Hematopoietic multipotent progenitor cell (in vitro differentiated cells): ENCODE results near the gene CCDC33. TPM values are rescaled to one million over a fixed set of nuclear protein-coding genes. Genes with fewer than 3 reads are reported as not detected.
A peak's percentile ranks its signal among the peaks of the same experiment; 100 is the strongest.

Source experiments
- DNase-seq, 3 donors: peaks; one replicate each; pipeline ENCODE4 v3.0.0-alpha.2; 2011 to 2015; ENCODE audit warnings: low read depth in 2 of 3, low spot score in 2 of 3
- total RNA-seq: library from RNA; depleted of rRNA; stranded (reverse); fragments of >200 nt; gene quantifications from one replicate; pipeline ENCODE4 v1.2.3, GENCODE V29; 2012

The CCDC33 gene
- total RNA-seq, 1 donor: not detected

DNA sequence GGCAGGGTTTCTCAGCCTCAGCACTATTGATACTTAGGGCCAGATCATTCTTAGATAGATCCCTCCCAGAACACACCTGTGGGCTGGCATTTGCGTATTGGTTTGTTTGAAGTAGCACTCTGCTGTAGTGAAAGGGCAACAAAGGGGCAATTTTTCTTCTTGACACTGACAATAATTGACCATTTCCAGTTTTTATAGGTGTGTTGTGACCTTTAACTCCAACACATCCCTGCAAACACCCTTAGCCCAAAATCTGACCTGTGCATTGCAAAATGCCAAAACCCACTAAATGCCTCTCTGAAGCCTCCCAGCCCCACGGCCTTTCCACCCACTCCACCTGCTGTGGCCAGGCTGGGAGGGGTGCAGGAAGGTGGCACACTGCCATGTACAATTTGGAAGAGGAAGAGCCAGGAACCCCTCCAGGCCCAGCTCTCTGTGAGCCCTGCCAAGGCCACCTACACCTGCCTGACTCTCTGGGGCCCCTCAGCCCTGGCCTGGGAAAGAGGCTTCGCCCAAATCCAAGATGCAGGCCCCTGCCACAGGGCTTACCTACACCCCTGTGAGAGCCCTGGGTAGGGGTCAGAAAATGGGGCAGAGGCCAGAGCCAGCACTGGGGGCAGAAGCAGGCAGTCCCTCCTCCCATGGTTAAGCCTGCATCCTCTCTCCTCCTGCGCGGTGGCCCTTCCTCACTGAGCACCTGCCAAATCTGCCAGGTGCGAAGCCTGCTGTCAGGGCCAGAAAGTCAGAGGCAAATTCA, 140.9 kb downstream of the CCDC33 start:
- DNase-seq: no peak

DNA sequence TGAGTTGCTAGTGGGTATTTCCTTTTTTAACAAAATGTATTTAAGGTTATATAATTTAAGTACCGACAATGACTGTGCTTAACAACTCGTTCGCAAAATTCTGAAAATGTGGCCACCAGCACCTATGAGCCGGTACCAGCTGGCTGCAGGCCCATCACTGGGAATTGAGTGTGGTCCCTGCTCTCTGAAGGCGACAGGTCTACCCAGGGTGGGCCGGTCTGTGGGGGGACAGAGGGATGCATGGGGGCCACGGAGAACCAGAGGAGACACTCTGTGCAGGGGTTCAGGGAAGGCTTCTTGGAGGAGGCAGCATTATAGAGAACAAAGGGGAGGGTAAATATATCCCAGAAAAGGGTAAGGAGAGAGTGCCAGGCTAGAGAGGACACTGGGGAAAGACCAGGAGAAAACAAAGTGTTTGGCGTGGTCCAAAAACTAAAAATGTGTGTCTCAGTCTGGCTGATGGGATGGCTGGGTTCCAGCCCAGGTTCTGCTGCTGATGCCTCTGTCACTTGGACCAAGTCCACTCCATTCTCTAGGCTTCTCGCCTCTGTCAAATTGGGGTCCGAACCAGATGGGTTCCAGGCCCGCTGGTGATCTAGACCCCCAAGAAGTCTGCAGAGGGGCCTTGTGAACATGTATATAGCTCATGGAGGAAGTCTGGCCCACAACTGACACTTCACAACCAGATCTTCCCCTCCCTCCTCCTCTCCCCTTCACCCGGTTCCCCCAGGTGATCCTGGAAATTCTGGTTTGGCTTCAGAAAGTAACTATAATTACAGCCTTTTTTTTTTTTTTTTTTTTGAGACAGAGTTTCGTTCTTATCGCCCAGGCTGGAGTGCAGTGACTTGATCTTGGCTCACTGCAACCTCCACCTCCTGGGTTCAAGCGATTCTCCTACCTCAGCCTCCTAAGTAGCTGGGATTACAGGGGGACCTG, 142.0 kb downstream of the CCDC33 start:
- DNase-seq: no peak

DNA sequence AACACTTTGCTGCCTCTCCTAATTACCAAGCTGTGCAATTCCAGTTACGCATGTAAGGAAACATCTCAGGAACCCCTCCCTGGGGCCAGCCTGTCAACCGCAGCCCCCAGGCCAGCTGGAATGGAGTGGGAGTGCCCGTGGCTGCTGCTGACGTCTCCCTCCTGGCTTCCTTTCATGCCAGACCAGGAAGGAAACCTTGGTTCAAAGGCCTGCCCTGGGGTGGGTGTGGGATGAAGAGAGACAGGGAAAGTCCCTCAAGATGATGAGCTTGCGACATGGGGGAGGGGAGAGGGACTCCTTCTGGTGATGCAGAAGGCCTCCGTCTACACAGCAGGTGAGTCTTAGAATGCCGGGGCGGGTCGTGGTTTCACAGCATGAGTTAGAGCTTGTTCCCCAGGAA, 142.7 kb downstream of the CCDC33 start:
- peak in 2 of 3 donors; percentile 78 for DNase-seq

DNA sequence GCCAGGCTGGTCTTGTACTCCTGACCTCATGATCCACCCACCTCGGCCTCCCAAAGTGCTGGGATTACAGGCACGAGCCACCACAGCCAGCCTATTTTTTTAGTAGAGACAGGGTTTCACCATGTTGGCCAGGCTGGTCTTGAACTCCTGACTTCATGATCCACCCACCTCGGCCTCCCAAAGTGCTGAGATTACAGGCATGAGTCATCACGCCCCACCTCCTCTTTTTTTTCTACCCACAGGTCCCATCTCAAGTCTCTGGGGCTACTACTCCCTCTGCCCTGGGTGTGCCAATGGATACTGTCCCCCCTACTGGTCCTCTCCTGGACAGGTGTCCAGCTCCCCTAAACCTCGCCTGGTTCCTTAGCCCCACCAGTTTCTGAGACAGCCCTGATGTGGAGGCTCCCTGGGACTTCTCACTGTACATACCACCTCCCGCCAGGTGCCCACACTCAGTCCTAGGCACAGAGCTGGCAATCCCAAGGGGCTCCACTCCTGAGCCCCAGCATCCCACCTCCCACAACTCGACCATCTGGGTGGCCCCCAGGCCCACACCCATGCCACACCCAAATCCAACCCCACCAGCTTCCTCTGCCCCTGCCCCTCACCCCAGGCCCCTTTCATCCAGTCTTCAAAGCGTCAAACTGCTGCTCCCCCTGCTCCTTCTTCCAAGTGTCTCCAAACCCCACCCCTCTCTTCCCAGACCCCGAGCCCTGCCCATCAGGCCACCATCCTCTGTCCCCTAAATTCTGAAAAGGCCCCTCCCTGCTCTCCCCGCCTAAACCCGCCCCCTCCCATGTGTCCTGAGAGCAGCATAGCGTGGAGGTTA, 144.4 kb downstream of the CCDC33 start:
- no peak for DNase-seq

DNA sequence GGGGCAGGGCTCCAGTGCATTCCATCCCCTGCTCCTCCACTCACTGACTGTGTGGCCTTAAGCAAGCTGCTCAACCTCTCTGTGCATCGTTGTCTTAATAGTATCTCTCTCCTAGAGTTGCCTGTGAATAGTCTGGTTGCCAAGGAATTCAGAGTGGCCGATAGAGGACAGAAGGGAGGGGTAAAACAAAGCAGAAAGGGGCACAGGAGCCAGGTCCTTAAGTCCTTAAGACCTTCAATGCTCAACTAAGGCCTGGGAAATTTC, 145.0 kb downstream of the CCDC33 start:
- DNase-seq: no peak

DNA sequence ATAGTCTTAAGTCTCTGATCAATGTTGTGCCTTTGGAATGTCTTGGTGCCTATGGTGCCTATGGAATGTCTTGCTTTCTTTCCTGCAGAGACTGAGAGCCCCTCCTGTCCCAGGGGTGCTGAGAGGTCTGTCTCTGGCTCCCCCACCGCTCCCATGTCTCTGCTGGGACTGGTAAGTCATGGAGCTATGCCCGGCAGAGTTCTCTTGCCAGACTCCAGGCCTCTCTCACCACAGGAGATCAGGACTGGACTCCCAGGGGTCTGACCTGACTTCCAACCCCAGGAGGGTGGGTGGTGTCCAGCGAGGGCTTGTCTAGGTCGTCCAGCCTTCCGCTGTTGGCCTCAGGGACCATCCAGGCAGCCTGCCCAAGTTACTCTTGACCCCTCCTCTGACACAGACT, 145.4 kb downstream of the CCDC33 start:
- DNase-seq: no peak

DNA sequence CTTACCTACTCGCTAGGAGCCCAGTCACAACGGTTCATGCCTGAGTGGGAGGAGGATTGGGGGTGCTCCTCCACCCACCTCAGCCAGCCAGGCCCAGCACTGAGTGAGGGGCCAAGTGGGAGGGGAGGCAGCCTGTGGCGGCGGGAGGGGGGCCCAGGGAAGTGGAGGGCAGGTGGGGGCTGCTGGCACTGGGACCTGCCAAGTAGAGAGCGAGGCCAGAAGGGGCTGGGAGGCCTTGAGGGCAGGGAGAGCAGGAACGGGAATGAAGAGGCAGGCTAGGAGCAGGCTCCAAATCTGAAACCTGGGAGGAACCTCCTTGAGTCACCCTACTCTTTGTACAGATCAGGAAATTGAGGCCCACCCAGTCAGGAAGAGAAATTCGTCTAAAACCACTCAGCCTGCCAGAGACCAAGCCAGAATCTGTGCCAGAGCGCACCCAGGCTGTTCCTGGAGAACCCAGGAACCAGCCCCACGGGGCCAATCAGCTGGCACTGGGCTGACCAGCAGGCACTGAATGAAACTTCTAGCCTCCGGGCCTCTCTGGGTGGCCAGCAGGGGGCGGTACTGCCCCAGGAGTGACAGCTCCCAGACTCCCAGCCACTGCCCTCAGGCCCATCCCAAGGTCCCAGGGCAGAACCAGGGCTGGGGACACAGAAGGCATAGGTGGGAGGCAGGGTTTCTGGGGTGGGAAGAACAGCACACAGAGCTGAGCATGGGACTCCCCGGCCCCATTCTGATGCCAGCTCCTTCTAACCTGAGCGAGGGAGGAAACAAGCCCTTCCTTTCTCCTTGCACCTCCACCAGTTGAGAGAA, 146.1 kb downstream of the CCDC33 start:
- DNase-seq: peak; percentile 67 to 72 (median 68)

DNA sequence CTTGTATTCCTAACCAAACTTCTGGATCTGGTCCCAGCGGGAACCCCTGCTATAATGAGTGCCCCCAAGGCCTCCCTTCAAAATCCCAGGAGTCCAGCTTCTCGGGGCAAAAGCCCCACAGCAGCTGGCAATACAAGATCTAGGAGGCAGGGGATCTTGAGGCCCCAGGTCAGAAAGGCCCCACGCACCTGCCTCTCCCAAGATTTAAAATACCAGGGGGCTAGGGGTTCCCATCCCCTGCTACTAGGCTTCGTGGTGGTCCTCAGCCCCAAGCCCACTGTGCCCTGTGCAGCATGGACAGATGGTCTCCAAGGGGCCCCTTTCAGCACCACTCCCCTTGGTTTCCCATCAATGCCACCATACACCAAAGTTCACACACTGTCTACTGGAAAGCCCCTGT, 147.2 kb downstream of the CCDC33 start:
- no peak for DNase-seq

DNA sequence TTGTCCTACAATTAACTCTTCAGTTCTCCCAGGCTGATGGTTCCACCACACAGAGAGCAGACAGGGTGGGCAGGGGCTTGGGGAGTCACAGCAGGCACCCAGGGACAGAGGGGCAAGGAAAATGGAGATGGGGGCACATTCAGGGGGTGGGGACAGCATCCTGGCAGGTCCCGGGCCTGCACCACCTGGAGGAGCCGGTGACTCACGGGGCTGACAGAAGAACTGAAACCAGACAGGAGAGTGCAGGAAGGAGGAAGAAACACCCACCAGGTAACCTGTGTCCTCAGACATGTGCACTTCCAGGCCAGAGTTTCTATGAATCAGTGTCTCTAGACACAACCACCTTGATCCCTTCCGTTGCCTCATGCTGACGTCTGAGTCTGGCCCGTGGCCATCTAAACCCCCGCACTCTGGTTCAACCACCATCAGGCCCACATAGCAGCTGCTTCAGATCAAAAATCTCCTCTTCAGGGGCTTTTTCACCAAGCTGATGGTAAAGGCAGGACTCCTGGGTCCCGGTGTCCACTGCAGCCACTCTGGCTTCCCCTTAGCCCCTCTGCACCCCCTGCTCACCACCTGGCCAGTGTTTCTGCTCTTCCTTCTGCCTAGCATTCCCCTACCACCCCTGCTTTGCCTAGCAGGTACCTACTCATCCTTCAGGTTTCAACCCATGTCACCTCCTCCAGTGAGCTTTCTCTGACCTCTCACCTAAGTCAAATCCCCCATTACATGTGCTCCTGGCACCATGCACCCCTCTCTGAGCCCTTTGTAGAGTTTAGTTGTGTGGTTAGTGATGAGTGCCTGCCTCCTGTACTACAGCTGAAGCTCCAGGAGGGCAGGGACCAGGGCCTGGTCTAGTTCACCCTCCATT, 147.8 kb downstream of the CCDC33 start:
- DNase-seq: peak in 1 of 3 donors; percentile 41

DNA sequence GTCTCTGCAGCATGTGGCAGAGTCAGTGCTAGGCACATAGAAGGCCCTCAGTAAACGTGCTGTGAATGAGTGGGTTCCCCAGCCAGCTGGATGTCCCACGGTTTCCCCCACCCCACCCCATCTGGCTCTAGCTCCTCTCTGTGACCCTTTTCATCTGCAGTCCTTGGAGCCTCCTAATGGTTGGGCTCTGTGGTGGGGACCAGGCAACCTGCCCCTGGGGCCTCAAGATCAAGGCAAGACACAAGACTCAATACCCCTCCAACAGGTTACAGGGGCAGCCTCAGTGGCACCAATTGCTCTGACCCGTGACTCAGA, 148.4 kb downstream of the CCDC33 start:
- no peak for DNase-seq

DNA sequence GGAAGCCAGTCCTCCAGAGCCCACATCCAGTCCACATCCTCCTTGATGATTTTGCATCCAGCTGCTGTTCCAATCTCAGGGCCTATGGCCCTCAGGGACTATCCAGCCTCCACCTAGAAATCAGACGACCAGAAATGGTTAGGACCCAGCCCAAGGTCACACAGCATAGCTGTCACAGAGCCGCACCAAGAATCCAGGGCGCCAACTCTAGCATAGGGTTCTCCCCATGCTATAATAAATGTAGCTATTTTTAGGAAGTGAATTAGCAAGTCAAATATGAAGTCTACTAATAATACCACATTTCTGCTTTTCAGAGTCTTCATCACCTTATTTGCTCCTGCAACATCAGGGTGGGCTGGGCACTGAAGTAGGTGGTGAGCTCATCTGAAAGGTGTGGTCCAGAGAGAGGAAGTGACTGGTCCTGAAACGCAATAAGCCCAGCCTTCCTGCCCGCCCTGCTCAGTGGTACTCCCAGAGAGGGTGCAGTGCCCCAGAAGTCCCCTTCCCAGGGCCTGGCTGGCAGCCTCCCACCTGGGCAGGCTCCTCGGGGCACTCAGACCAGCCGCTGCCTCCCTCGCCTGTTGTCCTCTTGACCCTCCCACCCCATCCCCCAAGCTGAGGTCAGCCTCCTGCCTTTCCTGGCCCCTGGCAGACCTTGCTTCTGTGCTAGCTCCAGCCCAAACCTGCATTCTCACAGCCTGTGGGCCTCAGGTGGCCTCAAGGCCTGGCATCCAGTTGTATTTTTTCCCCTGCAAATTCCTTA, 148.9 kb downstream of the CCDC33 start:
- peak in 2 of 3 donors; percentile 87 to 92 for DNase-seq

DNA sequence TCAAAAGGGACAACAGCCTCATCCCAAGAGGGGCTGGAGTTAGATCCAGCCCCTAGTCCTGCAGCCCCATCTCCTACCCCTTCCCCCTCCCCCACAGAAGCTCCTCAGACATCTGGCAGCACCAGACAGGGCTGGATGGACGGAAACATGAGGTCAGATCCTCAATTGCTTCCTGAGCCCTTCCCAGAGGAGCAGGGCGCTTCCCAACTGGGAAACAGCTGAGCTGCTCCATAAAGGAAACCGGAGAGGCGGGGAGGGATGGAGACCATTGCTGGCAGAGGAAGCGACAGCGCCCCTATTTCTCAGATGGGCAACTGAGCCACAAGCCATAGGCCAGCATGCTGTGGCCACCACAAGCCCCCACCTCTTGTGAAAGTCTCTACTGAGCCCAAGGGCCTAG, 149.6 kb downstream of the CCDC33 start:
- no peak for DNase-seq

Other genes starting within 250 kb of the CCDC33 start
- 14.5 TPM for gene STOML1, start 244.0 kb upstream of the CCDC33 start, total RNA-seq
- gene PML, start 241.6 kb upstream of the CCDC33 start, total RNA-seq: 134 TPM
- under 0.01 TPM for gene GOLGA6A, start 153.8 kb upstream of the CCDC33 start, total RNA-seq
- not detected for gene ISLR2, start 105.7 kb upstream of the CCDC33 start, total RNA-seq
- not detected for gene ISLR, start 62.6 kb upstream of the CCDC33 start, total RNA-seq
- under 0.01 TPM for gene STRA6, start 33.5 kb upstream of the CCDC33 start, total RNA-seq
- gene CYP11A1, start 131.3 kb downstream of the CCDC33 start, total RNA-seq: not detected
- gene SEMA7A, start 197.6 kb downstream of the CCDC33 start, total RNA-seq: 19.4 TPM
- gene UBL7, start 224.8 kb downstream of the CCDC33 start, total RNA-seq: 94.0 TPM